GM19372 (cell line): ENCODE results near the gene RNU2-1.
"Not testable (repeated sequence)": the region's sequence is repeated elsewhere in the genome, so short reads cannot be mapped to it uniquely, and the experiment has no call there.

Source experiments
- ATAC-seq: cut with Tn5 transposase; IDR thresholded peaks from one replicate; pipeline ENCODE4 v1.9.1; 2021; ENCODE audit warnings: mild to moderate bottlenecking, low read depth, moderate library complexity; ENCODE audit not compliant: unreplicated experiment

RNU2-1 gene

GRCh38 chr17:43233877-43234276 lies at the start of gene RNU2-1:
Gene RNU2-1, minus strand, starts transcription at chr17:43233977.
- ATAC-seq: not testable (repeated sequence)

- ATAC-seq: not testable (repeated sequence)
These were observed 39.1 kb upstream of the RNU2-1 start for GRCh38 chr17:43272914-43273313.

GRCh38 chr17:43272483-43272882 lies 38.7 kb upstream of the RNU2-1 start:
- not testable (repeated sequence) for ATAC-seq

- ATAC-seq: not testable (repeated sequence)
These were observed 37.1 kb upstream of the RNU2-1 start for GRCh38 chr17:43270552-43271504.

- ATAC-seq: not testable (repeated sequence)
These were observed 12.7 kb upstream of the RNU2-1 start for GRCh38 chr17:43246456-43246855.

- not testable (repeated sequence) for ATAC-seq
These were observed 7.0 kb upstream of the RNU2-1 start for GRCh38 chr17:43240596-43241352.

GRCh38 chr17:43239597-43239996 lies 5.8 kb upstream of the RNU2-1 start:
- ATAC-seq: not testable (repeated sequence)

- ATAC-seq: not testable (repeated sequence)
These were observed 514 bp downstream of the RNU2-1 start for GRCh38 chr17:43233263-43233662.

- not testable (repeated sequence) for ATAC-seq
These were observed 1.6 kb downstream of the RNU2-1 start for GRCh38 chr17:43232021-43232699.

- ATAC-seq: not testable (repeated sequence)
These were observed 2.4 kb downstream of the RNU2-1 start for GRCh38 chr17:43231205-43232020.

GRCh38 chr17:43228020-43228782 lies 5.6 kb downstream of the RNU2-1 start, which contains the start of gene CCDC200:
Gene CCDC200, minus strand, starts transcription at chr17:43228623. Its CDS starts 69 bp downstream, at chr17:43228554.
- ATAC-seq: not testable (repeated sequence)

- ATAC-seq: no peak
These were observed 7.4 kb downstream of the RNU2-1 start for GRCh38 chr17:43226393-43226792.

GRCh38 chr17:43224146-43224705 lies 9.6 kb downstream of the RNU2-1 start:
- ATAC-seq: no peak

- no peak for ATAC-seq
These were observed 13.2 kb downstream of the RNU2-1 start for GRCh38 chr17:43220511-43221125.

- ATAC-seq: no peak
These were observed 13.9 kb downstream of the RNU2-1 start for GRCh38 chr17:43219746-43220380.

- no peak for ATAC-seq
These were observed 14.8 kb downstream of the RNU2-1 start for GRCh38 chr17:43219001-43219400.

- ATAC-seq: no peak
These were observed 16.1 kb downstream of the RNU2-1 start for GRCh38 chr17:43217614-43218087.
